Tibial nerve (tissue), 4 donors: ENCODE data around the gene FMNL2.

Experiments
- EP300 ChIP-seq, 2 donors: sonication (generic); formaldehyde crosslinking; IDR thresholded peaks; one replicate each; pipeline ENCODE4 v1.6.1; 2017; ENCODE audit warnings: antibody characterized with exemption in 2 of 2, mild to moderate bottlenecking in 1 of 2
- POLR2A ChIP-seq, 2 donors: fragments of 450-650 bp; IDR thresholded peaks; one replicate each; pipeline ENCODE4 v1.6.1; 2017; ENCODE audit warnings: antibody characterized with exemption in 2 of 2, mild to moderate bottlenecking in 2 of 2, moderate library complexity in 2 of 2
- TF ChIP-seq, protein P1 (sequence below), 5 experiments: fragments of 200-600 bp in 3 of 5; fragments of 450-650 bp in 2 of 5; sonication (generic) in 3 of 5; IDR thresholded peaks; one replicate each; pipeline ENCODE4 v1.5.1; 2016 to 2019; ENCODE audit warnings: antibody characterized with exemption in 5 of 5, mild to moderate bottlenecking in 3 of 5, moderate library complexity in 2 of 5

DNA sequence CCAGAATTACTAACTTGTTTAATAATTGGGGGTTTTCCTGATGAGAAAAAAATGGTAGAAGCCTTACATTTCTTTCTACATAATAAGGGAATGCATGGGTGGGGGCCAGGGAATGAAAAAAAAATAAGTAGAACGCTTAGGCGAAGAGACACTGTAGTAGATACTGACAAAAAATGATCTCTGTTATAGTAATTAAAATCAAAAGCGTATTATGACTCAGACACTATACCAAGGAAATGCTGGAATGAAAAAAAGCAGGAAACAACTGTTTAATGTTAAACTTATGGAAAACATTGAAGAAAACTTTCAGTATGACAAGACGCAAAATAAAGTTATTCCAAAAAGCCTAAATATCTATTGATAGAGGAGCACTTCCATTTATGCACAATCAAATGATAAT, 339.4 kb downstream of the FMNL2 start:
- TF ChIP-seq, protein P1, sequence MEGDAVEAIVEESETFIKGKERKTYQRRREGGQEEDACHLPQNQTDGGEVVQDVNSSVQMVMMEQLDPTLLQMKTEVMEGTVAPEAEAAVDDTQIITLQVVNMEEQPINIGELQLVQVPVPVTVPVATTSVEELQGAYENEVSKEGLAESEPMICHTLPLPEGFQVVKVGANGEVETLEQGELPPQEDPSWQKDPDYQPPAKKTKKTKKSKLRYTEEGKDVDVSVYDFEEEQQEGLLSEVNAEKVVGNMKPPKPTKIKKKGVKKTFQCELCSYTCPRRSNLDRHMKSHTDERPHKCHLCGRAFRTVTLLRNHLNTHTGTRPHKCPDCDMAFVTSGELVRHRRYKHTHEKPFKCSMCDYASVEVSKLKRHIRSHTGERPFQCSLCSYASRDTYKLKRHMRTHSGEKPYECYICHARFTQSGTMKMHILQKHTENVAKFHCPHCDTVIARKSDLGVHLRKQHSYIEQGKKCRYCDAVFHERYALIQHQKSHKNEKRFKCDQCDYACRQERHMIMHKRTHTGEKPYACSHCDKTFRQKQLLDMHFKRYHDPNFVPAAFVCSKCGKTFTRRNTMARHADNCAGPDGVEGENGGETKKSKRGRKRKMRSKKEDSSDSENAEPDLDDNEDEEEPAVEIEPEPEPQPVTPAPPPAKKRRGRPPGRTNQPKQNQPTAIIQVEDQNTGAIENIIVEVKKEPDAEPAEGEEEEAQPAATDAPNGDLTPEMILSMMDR (IDR thresholded peaks at IDR 0.05), result no peak
- TF ChIP-seq EP300 (IDR thresholded peaks at IDR 0.05) (no peak), POLR2A (IDR thresholded peaks at IDR 0.05) (no peak)
